GM21737 (cell line): Measurements from ENCODE around the gene PLEKHO2.

Experiments
- ATAC-seq: cut with Tn5 transposase; IDR thresholded peaks from one replicate; pipeline ENCODE4 v1.9.1; 2021; ENCODE audit warnings: mild to moderate bottlenecking, moderate library complexity; ENCODE audit not compliant: unreplicated experiment

PLEKHO2 gene

DNA sequence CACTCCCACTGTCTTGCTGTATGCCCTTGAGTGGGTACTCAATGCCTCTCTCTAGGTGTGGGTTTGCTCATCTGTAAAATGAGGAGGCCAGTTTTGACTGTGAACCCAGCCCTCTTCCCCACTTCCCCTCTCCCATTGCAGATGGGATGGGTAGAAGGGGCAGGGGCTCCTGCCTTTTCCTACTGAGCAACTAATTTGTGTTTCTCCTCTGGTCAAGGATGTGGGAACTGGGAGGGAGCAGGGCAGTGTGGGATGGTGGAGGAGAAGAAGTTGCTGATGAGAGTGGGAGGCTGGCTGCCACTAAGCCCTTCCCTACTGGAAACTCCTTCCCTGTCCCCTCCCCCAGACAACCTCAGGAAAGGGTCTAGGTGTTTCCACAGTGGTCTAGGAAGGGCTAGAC lies 49.8 kb downstream of the PLEKHO2 start:
- ATAC-seq, result no peak

DNA sequence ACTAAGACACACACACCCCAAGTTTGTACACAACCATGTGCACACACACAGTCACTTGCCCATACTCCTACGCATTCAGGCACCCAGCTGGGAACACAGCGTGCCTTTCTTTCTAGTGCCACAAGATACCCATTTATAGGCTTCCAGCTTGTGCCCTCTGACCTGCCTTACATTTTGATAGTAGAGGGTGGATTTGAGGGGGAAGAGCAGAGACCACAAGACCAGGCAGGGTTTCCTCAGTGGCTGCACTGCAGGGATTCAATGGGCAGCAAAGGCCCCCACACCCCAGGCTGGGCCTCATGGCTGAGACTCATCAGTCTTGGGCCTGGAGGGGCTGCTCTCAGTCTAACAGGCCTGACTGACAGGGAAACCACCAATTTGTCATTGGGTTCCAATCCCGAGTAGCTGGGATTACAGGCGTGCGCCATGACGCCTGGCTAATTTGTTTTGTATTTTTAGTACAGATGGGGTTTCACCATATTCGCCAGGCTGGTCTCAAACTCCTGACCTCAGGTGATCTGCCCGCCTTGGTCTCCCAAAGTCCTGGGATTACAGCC lies 51.2 kb downstream of the PLEKHO2 start:
- ATAC-seq, result no peak

DNA sequence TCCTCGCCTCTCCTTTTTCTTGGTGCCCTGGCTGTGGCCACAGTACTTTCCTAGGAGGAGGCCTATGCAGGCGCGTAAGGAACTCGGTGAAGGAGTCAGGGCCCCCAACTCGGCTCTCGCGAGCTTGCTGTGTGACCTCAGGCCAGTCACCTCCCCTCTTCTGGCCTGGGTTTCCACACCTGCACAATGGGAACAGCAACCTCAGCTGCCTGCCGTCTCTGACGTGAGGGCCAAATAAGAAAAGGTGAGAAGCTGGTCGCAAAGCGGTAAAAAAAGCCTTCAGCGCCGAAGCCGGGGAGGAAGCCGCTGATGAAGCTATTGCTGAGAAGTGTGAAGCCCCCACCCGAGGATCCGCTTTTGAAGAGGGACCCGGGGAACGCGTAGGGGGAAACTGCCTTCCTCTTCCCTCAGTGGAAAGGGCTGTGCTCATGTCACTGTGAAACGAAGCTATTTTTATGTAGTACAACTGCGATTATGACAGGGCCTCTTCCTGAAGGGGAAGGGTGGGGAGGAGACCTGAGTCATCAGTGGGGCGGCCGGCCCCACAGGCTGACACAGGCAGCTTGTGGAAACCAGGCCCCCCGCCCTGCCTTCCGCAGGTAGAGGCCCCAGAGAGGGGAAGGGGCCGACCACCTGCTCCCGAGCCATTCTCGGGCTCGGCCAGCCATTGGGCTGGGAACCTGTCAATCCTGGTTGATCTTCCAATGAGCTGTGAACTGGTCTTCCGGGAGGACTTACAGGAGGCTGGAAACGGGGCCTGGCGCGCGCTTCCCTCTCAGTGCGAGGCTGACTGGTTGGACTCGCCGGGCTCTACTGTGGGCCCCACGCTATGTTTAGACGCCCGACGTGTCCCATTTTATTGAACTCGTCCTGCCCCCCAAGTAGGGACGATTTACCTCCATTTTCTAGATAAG lies 52.0 kb downstream of the PLEKHO2 start:
- ATAC-seq, result peak; percentile 59

DNA sequence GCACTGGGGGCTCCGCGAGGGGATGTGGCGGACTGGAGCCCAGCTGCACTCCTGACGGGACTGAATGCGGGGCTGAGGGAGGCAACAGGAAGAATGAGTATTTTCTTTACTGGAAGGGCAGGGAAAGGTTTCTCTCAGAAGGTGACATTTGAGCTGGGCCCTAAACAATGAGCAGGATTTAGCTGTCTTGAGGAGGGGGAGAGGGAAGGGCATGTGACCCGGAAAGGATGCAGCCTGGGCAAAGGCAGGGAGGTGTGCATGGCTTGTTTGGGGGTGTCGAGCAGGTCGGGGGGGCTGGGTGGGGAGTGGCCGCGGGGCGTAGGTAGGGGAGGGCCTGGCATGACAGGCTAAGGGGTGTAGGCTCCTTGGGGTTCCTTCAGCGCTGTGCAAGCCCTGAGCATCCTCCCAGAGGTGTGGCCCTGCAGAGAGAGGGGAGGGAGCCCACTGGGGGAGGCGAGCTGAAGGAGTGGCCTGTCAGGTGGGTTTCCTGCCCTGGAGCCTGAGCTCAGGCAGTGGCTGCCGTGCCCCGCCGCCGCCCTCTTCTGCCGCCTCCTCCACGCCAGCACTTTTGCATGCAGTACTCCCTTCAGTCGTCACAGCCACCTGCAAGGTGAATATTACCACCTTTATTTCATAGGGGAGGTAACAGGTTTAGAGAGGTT lies 52.8 kb downstream of the PLEKHO2 start:
- peak; percentile 31 for ATAC-seq

DNA sequence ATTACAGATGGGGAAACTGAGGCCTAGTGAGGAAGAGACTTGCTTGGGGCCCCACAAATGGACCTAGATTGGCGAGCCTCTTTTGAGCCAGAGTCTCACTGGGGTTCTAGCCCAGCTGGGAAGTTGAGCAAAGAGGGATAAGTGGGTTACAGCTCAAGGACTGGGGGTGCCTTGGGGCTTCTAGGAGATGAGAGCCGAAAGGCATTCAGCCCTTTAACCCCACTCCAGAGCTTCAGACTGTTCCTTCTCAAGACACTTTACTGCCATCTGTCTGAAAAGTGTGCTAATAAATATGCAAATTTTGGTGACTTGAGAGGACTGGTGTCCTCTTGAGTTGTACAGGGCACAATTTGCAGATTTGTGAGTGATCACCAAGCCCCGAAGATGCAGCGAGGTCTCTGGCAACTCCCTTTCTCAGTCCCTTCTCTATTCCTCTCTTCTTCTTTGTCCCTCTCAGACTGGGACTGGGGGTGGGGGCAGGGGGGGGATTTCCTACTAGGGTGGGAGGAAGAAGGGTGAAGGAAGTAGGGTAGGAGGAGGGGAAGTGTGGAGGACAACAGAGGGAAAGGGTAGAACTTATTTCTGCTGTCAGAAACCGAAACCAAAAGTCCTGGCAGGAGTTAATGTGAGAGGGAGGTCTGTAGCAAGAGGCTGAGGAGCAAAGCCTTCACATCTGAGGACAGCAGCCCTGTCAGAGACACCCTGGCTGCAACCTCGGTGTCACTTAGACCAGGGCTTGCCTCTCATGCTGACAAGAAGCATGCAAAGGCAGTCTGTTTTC lies 53.8 kb downstream of the PLEKHO2 start:
- no peak for ATAC-seq

DNA sequence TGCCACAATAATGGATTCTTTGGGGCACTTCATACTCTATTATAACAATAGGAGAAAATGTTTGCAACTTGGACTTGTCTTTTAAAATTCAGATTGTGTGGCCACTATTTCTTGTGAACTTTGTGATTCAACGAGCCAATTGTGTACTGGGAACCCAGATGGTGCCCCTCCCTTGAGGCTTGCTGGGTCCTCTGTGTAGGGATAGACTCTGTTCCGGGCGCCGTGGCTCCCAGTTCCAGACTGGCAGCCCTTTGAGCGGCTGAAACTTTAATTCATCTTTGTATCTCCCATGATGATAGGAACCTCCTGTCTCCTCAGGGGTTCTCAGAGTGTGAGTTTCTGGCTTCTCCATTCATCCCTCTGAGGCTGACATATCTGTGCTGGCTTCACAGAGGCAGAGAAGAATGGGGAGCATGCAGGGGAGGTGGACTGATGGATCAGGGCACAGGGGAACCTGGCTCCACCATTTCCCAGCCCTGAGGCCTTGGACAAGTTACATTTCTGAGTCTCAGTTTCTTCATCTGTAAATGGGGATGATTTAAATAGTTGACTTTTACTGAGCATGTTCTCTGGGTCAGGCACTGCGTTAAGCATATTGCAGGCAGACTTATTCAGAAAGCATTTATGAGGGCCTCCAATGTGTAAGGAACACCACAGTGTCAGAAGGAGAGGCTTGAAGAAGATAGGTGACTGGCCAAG lies 54.8 kb downstream of the PLEKHO2 start:
- ATAC-seq, result no peak

DNA sequence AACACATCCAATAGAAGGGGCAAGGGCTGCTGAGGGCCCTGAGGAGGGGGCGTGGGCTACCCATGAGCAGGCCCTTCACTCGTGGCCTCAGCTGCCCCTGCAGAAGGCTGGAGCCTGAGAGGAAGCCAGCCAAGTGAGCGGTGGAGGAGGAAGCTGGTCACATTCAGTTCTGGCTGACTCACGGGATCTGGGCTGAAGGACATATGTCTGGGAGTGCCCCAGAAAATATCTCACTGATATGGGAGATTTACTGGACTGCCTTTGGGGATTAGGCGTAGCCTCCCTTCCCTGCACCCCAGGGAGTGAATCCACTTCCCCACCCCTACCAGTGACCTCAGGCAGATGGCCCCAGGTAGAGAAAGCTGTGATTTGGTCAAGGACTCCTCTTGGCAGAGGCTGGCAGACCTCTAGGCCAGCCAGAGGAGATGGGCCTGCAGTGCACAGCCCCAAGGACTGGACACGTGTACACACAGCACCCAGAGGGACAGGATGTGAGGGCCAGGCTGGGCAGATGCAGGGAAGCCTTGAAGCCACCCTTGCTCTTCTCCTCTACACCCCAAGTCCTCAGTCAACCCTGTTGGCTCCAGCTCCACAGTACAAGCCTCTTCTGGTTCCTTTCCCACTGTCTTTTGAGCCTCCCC lies 55.8 kb downstream of the PLEKHO2 start:
- no peak for ATAC-seq

DNA sequence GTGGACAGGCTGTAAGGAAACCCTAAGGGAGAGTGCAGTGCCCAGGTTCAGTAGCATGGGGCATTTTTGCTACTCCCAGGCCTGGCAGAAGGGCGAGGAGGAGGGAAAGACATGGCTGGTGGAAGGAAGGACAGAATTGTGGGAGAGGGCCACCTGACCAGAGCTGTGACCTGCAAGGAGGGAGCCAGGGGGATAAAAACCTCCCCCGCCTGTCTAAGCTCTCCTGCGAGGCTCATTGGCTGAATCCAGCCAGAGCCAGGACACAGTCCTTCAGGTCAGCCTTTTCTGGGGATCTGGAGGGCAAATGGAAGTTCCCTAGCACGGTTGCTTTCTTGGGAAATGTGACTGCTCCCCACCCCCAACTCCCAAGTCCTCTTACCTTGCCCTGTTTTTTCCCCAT lies 56.7 kb downstream of the PLEKHO2 start:
- ATAC-seq, result no peak

DNA sequence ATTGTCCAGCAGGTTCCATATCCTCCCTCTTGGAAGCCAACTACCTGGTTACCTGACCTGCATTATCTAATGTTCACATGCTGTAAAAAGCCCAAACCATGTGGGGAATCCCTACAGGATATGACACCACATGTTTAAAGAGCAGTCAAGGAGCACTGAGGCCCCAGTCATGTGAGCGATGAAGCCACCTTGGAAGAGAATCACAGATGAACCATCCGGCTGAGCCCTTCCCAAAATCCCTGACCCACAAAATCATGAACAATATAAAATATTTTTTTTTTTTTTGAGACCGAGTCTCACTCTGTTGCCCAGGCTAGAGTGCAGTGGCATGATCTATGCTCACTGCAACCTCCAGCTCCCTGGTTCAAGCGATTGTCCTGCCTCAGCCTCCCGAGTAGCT lies 59.4 kb downstream of the PLEKHO2 start:
- ATAC-seq, result no peak

DNA sequence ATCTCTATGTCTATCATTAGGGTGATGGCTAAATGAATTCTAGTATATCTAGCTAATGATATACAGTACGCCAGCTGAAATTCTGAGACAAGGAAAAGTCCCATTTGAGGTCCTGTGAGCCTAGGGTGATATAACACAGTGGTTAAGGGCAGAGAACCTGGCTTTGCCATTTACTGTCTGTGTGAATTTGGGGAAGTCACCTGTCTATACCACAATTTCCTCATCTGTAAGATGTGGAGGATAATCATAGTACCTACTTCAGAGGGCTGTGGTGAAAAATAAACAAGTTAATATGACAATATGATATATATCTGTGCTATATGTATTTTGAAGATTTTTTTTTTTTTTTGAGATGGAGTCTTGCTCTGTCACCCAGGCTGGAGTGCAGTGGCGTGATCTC lies 60.2 kb downstream of the PLEKHO2 start:
- ATAC-seq, result no peak

DNA sequence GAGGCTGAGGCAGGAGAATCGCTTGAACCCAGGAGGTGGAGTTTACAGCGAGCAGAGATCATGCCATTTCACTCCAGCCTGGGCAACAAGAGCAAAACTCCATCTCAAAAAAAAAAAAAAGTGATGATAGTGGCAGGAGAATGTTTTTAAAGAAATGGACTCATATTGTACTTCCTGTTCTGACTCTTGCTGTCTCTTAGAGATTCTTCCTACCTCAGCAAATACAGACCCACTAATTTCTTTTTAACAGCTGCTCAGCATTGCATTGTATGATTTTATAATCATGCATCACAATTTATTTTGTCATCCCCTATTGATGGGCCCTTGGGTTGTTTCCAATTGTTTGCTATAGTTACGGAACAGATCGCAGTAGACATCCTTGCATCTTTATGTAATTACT lies 61.1 kb downstream of the PLEKHO2 start:
- ATAC-seq, result no peak

DNA sequence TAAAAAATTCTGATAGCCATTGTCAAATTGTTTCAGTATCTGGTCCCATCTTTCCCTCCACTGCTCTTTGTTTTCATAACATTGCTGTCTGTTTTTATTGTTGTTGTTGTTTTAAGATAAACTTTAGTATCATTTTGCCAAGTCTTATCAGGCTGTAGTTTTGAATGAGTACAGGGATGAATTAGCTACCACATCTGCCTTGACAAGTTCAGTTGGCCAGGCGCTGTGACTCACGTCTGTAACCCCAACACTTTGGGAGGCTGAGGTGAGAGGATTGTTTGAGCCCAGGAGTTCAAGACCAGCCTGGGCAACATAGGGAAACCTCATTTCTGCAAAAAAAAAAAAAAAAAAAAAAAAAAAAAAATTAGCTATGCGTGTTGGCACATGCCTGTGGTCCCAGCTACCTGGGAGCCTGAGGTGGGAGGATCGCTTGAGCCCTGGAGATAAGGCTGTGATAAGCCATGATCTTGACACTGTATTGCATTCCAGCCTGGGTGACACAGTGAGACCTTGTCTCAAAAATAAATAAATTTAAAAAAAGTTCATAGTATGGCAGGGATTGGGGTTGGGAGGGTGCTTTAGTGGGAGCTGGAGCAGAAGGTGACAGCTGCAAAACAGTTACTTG lies 61.7 kb downstream of the PLEKHO2 start:
- ATAC-seq, result no peak

DNA sequence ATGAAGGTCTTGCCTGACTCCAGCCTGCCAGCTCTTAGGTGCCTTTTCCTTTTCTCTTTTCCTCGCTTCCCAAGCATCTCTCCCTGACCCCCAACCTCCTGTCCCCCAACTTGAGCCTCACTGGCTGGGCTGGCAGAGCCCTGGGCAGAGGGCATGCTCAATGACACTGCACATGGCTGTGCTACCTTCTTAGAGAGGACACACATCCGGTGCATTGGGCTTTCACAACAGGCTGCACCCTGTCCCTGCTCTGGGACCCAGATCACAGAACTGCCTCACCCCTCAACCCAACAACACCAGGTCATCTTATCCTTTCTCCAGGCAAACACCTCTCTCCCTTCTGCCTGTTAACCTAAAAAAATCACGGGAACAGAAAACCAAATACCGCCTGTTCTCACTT lies 62.5 kb downstream of the PLEKHO2 start:
- ATAC-seq, result no peak

DNA sequence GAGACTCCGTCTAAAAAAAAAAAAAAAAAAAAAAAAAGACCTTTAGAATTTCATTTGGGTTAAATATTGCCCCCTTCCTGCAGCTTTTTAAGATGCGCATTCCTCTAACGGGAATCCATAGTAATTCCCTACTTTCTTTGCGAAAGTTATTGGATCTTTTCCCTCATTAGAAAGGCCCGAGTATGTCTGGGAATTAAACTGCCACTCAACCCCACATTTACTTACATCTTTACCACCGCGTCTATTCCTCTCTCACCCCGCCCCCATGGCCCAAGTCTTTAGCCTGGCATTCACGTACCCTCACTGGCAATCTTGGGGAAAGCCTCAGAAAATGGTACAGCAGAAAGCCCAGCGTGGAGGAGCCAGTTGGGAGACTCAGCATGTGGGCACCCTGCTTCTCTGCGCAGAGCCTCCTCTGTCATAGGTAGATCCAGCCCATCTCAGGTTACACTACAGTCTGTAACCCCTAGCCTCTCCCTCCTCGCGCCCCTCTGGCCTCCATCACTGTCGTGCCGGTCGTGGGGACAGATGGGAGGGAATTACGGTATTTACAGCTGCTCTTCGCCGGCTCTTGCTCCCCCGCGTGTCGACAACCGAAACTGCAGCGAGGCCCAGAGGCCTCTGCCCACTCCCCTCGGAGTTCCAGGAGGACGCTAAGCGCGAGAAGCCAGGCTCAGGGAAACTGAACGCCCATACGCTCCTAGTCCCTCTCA lies 63.6 kb downstream of the PLEKHO2 start:
- ATAC-seq, result peak; percentile 63

DNA sequence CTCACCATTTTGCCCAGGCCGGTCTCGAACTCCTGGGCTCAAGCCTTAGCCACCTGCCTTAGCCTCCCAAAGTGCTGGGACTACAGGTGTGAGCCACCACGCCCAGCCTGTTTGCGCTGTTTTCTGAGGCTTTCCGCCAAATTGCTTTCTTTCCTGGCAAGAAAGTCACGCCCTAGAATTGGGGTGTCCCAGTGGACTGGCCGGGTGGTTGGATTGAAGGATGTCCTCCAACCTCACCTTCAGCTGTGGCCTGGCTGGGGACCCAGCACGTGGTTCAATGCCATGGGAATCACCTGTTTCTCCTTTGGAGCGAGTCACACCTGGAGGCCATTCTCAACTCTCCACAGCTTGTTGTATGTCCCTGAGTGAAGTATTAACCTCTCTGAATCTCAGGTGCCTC lies 64.2 kb downstream of the PLEKHO2 start:
- no peak for ATAC-seq

DNA sequence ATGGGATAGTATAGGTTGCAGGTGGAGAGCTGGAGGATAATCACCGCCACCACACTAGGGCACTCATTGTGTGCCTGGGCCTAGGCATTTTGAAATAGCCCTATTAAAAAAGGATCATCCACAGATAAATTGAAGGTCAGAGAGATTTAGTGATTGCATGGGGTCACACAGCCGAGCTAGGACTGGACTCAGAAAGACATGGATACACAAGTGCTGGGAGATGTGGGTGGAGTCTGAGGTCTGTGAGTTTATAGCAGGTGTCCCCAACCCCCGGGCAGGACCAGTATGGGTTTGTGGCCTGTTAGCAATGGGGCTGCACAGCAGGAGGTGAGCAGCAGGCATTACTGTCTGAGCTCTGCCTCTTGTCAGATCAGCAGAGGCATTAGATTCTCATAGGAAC lies 64.7 kb downstream of the PLEKHO2 start:
- no peak for ATAC-seq

DNA sequence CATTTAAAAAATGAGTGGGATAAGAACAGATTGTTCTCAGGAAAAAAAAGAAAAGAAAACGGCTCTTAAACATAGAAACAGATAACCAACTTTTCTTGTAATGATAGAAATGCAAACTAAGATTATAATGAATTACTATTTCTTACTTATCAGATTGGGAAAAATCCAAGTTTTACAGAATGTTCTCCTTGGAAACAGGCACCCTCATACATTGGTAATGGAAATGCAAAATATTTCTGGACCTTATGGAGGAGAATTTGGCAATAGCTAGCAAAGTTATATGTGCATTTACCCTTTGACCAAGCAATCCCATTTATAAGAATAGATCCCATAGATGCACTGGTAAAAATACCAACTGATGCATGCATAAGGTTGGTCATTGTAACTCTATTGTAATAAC lies 66.3 kb downstream of the PLEKHO2 start:
- ATAC-seq, result no peak

DNA sequence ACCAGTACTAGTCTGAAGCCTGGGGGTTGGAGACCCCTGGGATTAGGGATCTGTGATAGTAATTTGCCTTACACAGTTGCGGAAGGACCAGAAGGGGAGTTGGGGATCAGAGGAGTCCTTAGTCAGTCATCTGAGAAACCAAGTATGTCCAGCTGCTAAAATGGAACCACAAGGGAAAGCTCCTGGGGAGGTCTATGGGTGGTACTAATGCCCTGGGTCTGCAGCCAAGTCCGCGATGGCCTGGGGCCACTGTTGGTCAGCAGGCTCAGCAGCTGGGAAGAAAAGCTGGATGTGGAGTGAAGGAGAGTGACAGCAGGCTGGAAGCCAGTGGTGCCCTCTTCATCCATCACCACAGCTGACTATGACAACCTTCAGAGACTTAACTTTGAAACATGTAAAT lies 67.8 kb downstream of the PLEKHO2 start:
- no peak for ATAC-seq
